Endothelial cell of umbilical vein (primary cell): ENCODE results near the gene TMSB10. TPM values are rescaled to one million over a fixed set of nuclear protein-coding genes. Genes with fewer than 3 reads are reported as not detected.
A peak's percentile ranks its signal among the peaks of the same experiment; 100 is the strongest.

Experiments
- BruUV-seq: library from RNA; stranded (reverse); fragments of 400-500 nt; replicated peaks from 2 replicates; lab custom pipeline; 2021; lab: Mats Ljungman, UMichigan
- CTCF ChIA-PET: fragments of 300-600, 350-600 bp; sonication (Branson Sonifier 250); formaldehyde crosslinking; loops from one replicate; lab custom pipeline; 2021; ENCODE audit warnings: antibody characterized with exemption, inconsistent platforms; lab: Charles Lee
- POLR2A ChIA-PET: fragments of 300-600, 350-600 bp; sonication (Branson Sonifier 250); formaldehyde crosslinking; loops from one replicate; lab custom pipeline; 2021; ENCODE audit warnings: antibody characterized with exemption, inconsistent platforms; lab: Charles Lee
- DNase-seq: peaks from one replicate; pipeline ENCODE4 v3.0.0-alpha.2; 2011; ENCODE audit warnings: low read depth, low spot score
- FAIRE-seq: peaks from 2 replicates; lab custom pipeline; 2011; peaks lifted over from hg19 to GRCh38; lab: Jason Lieb, UNC
- H2AFZ ChIP-seq: 2 replicates; pipeline ENCODE4 v1.6.0; 2012; ENCODE audit warnings: low read depth, low read length, control low read depth, inconsistent platforms
- H3K27ac ChIP-seq: 2 replicates; pipeline ENCODE4 v1.5.1; 2011; ENCODE audit warnings: low read depth, mild to moderate bottlenecking, control low read depth, low read length, moderate library complexity; ENCODE audit not compliant: insufficient read depth
- H3K27me3 ChIP-seq, 2 experiments: 2 replicates each; pipeline versions ENCODE4 v1.6.0 to v1.6.1; 2011; ENCODE audit warnings: low read length in 2 of 2, mixed read lengths in 1 of 2; ENCODE audit not compliant: control insufficient read depth in 2 of 2, insufficient read depth in 2 of 2
- H3K36me3 ChIP-seq, 2 experiments: 2 replicates in 1 of 2; 3 replicates in 1 of 2; pipeline ENCODE4 v1.5.1; 2011; ENCODE audit warnings: low read length in 2 of 2, mild to moderate bottlenecking in 1 of 2, moderate library complexity in 1 of 2; ENCODE audit not compliant: control insufficient read depth in 2 of 2, insufficient read depth in 2 of 2; ENCODE audit errors: extremely low read depth in 1 of 2
- H3K4me1 ChIP-seq: 3 replicates; pipeline ENCODE4 v1.5.1; 2011; ENCODE audit warnings: mild to moderate bottlenecking, low read length; ENCODE audit not compliant: control insufficient read depth, insufficient read depth; ENCODE audit errors: extremely low read depth
- H3K4me2 ChIP-seq: 2 replicates; pipeline ENCODE4 v1.6.1; 2011; ENCODE audit warnings: low read length, control low read depth, mixed read lengths; ENCODE audit not compliant: insufficient read depth
- H3K4me3 ChIP-seq, 3 experiments: fragments of 200-600 bp in 1 of 3; sonication (generic), shearing (Covaris generic) in 1 of 3; replicated peaks in 1 of 3; 2 replicates each; pipeline ENCODE4 v1.5.1; 2011 to 2016; ENCODE audit warnings: control low read depth in 3 of 3, low read length in 3 of 3, mild to moderate bottlenecking in 2 of 3, inconsistent platforms in 1 of 3, low read depth in 1 of 3, moderate library complexity in 1 of 3; ENCODE audit not compliant: insufficient read depth in 1 of 3
- H3K79me2 ChIP-seq: 2 replicates; pipeline ENCODE4 v1.6.0; 2012; ENCODE audit warnings: low read length, inconsistent platforms; ENCODE audit not compliant: control insufficient read depth, insufficient read depth
- H3K9ac ChIP-seq: replicated peaks from 2 replicates; pipeline ENCODE3; 2011; ENCODE audit warnings: low read length, control low read depth; ENCODE audit not compliant: insufficient read depth; ENCODE audit errors: extremely low read depth
- H3K9me1 ChIP-seq: replicated peaks from 3 replicates; pipeline ENCODE4 v1.6.0; 2011; ENCODE audit warnings: mild to moderate bottlenecking, low read length; ENCODE audit not compliant: control insufficient read depth, insufficient read depth; ENCODE audit errors: extremely low read depth
- H3K9me3 ChIP-seq: replicated peaks from 2 replicates; pipeline ENCODE4 v1.5.1; 2012; ENCODE audit warnings: low read length, inconsistent platforms; ENCODE audit not compliant: control insufficient read depth, insufficient read depth
- H4K20me1 ChIP-seq: replicated peaks from 2 replicates; pipeline ENCODE3; 2011; ENCODE audit warnings: mild to moderate bottlenecking, low read length; ENCODE audit not compliant: control insufficient read depth, insufficient read depth; ENCODE audit errors: extremely low read depth
- CTCF ChIP-seq, 2 donors: IDR thresholded peaks; 1 replicate in 1 of 2; 2 replicates in 1 of 2; pipeline ENCODE4 v1.5.1; 2011; ENCODE audit warnings: low read length in 2 of 2, mild to moderate bottlenecking in 2 of 2, moderate library complexity in 2 of 2, control low read depth in 1 of 2, inconsistent platforms in 1 of 2, low read depth in 1 of 2; ENCODE audit not compliant: insufficient read depth in 1 of 2; ENCODE audit errors: extremely low read depth in 1 of 2
- EZH2 ChIP-seq: IDR thresholded peaks from 2 replicates; pipeline ENCODE4 v1.6.1; 2012; ENCODE audit warnings: borderline replicate concordance, low read depth, mild to moderate bottlenecking, moderate library complexity, low read length, inconsistent platforms; ENCODE audit not compliant: severe bottlenecking
- FOS ChIP-seq: IDR thresholded peaks from 2 replicates; pipeline ENCODE4 v1.6.1; 2011; ENCODE audit warnings: mild to moderate bottlenecking, low read length, moderate library complexity, borderline replicate concordance; ENCODE audit not compliant: insufficient read depth
- GATA2 ChIP-seq: IDR thresholded peaks from 2 replicates; pipeline ENCODE4 v1.7.0; 2011; ENCODE audit warnings: low read depth, mild to moderate bottlenecking, moderate library complexity, mixed read lengths, low read length; ENCODE audit not compliant: insufficient read length, insufficient read depth
- JUN ChIP-seq: IDR thresholded peaks from 2 replicates; pipeline ENCODE4 v1.6.1; 2011; ENCODE audit warnings: borderline replicate concordance, low read depth; ENCODE audit not compliant: insufficient read length, insufficient read depth
- MYC ChIP-seq: IDR thresholded peaks from one replicate; pipeline ENCODE4 v1.6.1; 2011; ENCODE audit warnings: mild to moderate bottlenecking, low read depth, low read length
- POLR2A ChIP-seq: IDR thresholded peaks from 2 replicates; pipeline ENCODE4 v1.6.1; 2012; ENCODE audit warnings: low read depth, mild to moderate bottlenecking, control low read depth, low read length
- POLR2AphosphoS5 ChIP-seq: IDR thresholded peaks from 2 replicates; pipeline ENCODE4 v1.6.1; 2012; ENCODE audit warnings: low read depth, mild to moderate bottlenecking, control low read depth, low read length, moderate library complexity; ENCODE audit not compliant: insufficient read depth
- dilution Hi-C: fragments of 300-500 bp; cut with MboI; formaldehyde crosslinking; loops from one replicate; pipeline ENCODE4 v1.15.0; 2019; ENCODE audit warnings: low sequenced_read_pairs; ENCODE audit not compliant: extremely low pct_ligation_motif_present
- intact Hi-C: fragments of 100-400 bp; cut with micrococcal nuclease; formaldehyde crosslinking; loops from one replicate; pipeline ENCODE4 v1.10.0; 2022
- polyA plus RNA-seq, 4 experiments: library from polyadenylated mRNA; depleted of rRNA in 3 of 4; stranded (reverse) in 3 of 4; unstranded in 1 of 4; fragments of >200 nt; gene quantifications; 2 replicates each; pipeline versions ENCODE4 v1.2.1 to v1.2.3, GENCODE V29; 2011 to 2012; ENCODE audit warnings: missing spikeins in 1 of 4
- total RNA-seq: library from RNA; stranded (reverse); gene quantifications from 2 replicates; pipeline ENCODE4 v1.2.3, GENCODE V29; 2021
- TF ChIP-seq, protein P1 (sequence below): IDR thresholded peaks from 2 replicates; pipeline ENCODE4 v1.6.1; 2011; ENCODE audit not compliant: insufficient read depth, insufficient read length

The TMSB10 gene
- total and polyA plus RNA-seq, 2 donors (not counting 3 experiments of a cell fraction or from before 2014, with no cell fraction given) = 2,774 to 4,015 TPM

GRCh38 chr2:84888401-84889276, 16.8 kb upstream of the TMSB10 start:
- Histone ChIP-seq H3K79me2 (no peaks in the 10 kb centered on the region), H3K4me2 (no peak overlapping the region), H3K9ac (no peak overlapping the region), H3K9me3 (no peaks in the 10 kb centered on the region), H4K20me1 (no peaks in the 10 kb centered on the region), H3K27me3 (peaks cover 1 to 2% of the 10 kb centered on the region in 2 experiments), H3K27ac (no peak overlapping the region), H3K4me3 (no peak overlapping the region), H3K9me1 (no peaks in the 10 kb centered on the region), H3K4me1 (no peaks in the 10 kb centered on the region), H3K36me3 (no peaks in the 10 kb centered on the region), H2AFZ (peak overlapping the region; percentile 81)
- dilution Hi-C loops = no loop called here
- FAIRE-seq (no peak), DNase-seq (no peak)
- intact Hi-C loops = no loop called here
- ChIA-PET POLR2A (interaction anchor here (0.8 to 1.5 kb wide), 2 partner anchors 17 to 18 kb away, joined by 5 to 6 read pairs; partner anchors contain the start of gene TMSB10), CTCF (interaction anchor here (1.0 to 1.2 kb wide), 2 partner anchors 10 to 37 kb away, joined by 3 read pairs; no protein-coding TSS in a partner anchor)
- TF ChIP-seq EZH2 (no peak), GATA2 (no peak), FOS (no peak), MYC (no peak), JUN (no peak), POLR2AphosphoS5 (no peak), CTCF (IDR thresholded peaks at IDR 0.05; ENCODE audit: extremely low read depth in 1 of 2, insufficient read depth in 1 of 2, low read depth in 1 of 2, low read length in 2 of 2) (no peak), POLR2A (no peak)
- TF ChIP-seq, protein P1, sequence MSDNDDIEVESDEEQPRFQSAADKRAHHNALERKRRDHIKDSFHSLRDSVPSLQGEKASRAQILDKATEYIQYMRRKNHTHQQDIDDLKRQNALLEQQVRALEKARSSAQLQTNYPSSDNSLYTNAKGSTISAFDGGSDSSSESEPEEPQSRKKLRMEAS = no peak
- BruUV-seq = no TSS peak
